HG03139 (cell line): ENCODE data around the gene KRTAP20-1.

Source experiments
- ATAC-seq: cut with Tn5 transposase; IDR thresholded peaks from one replicate; pipeline ENCODE4 v1.9.1; 2021; ENCODE audit not compliant: unreplicated experiment

The KRTAP20-1 gene, protein sequence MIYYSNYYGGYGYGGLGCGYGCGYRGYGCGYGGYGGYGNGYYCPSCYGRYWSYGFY

GRCh38 chr21:30616125-30616524 lies at the start of gene KRTAP20-1:
KRTAP20-1 (plus strand) TSS chr21:30616425; CDS start chr21:30616455, 30 bp downstream.
- ATAC-seq, result no peak

DNA sequence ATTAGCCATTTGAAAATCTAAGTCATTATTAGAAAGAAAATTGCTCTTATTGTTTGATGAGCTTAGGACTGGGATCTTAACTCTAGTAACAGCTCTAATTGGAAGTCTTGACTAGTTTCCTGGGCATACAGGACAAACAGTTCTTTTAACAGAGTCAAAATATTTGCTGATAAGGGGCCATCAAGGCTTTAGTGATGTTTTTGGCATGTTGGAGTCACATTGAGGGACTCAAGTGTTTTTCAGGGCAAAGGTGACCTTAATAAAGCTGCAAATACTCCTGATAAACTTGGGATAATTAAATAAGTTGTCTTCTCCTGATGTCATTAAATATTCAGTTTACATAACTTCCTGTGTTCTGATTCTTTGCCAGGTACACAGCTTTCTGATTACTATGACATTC lies 48.6 kb upstream of the KRTAP20-1 start:
- no peak for ATAC-seq

DNA sequence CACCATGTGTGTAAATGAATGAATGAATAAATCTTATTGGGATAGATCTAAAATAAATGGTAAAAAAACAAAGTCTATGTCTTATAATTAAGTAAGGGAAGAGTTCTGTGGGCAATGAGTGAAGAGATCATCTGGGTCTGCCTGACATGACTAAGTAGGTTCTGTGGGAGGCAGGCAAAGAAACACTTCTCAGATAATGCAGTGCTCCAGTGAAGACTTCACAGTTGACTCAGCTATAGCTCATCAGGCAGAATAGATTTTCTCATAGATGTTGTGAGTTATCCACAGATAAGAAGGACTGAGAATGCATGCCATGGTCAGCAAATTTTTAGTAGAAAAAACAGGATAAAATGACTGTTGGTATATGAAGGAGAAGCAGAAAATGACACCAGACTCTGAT lies 38.5 kb upstream of the KRTAP20-1 start:
- no peak for ATAC-seq

DNA sequence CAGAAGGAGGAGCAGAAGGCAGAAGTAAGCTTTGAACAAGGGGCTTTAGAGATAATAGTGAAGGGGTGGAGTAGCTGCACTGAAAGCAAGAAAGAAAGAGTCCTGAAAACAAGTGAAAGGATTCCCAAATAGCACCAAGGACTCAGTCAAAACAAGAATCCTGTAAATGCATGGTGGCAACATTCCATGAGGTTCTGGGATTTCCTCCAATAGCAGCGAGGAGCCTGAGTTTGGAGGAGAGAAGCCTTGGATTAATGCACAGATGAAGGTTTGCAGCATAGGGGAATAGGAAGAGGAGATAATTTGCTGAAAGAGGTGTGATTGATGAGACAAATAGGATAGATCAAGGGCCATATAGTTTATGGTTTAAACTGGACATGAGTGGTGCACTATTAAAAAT lies 36.9 kb upstream of the KRTAP20-1 start:
- no peak for ATAC-seq

DNA sequence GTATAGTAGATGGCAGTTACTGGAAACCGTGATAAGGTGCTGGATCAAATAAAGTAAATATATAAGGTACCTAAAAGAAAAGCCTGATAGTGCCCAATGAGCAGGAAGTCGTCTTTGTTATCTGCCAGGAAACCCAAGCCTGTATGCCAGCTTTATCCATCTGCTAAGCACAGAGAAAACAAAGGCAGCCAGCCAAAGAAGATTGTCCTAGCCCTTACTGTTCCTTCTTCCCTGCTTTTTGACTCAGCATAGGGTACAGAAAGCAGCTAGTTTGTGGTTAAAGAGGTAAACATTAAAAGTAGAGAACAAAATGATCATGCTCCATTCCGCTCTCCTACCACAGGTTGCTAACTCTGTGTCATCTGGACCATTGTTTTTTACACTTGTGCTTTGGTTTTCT lies 36.1 kb upstream of the KRTAP20-1 start:
- no peak for ATAC-seq

DNA sequence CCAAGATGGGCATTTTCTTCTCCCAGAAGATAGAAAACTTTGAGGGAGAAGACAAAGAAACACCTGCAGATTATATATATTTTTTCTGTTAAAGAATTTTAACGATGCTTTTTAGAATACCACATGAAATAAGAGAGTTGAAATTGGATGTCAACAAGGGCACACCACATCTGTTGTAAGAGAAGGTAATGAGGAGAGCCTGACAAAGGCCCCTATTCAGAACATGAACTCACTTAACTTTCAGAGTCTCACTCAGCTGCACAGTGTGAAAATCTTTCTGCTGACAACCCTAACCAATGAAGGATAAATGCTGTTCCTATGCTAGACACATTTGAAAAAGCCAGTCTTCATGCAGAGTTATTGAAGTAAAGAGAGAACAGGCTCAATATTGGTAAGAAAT lies 33.4 kb upstream of the KRTAP20-1 start:
- ATAC-seq, result no peak

- no peak for ATAC-seq
These were observed 25.9 kb upstream of the KRTAP20-1 start, which contains the start of gene KRTAP22-2 for GRCh38 chr21:30590297-30590696. KRTAP22-2 (minus strand) TSS chr21:30590397.

DNA sequence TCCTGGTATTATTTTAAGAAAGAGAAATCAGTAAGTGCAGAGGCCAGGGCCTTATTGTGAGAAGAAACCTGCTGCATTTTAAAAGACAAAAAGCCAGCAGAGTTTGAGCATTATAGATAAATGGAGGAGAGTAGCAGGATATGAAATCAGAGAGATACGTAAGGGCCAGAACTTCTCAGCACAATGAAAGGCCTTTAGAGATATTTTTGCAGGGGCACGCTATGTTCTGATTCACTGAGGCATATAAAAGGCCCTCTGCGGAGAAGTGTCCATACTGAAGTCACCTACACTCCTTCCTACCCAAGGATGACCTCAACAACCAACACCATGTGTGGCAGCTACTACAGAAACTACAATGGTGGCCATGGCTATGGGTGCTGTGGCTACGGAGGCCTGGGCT lies 24.1 kb upstream of the KRTAP20-1 start, which contains the start of gene KRTAP6-3:
Gene KRTAP6-3 (plus strand): TSS at position 301 of the 400 bp plus-strand sequence. CDS start 6 bp downstream, at position 307.
- no peak for ATAC-seq

GRCh38 chr21:30598802-30599201 lies 17.4 kb upstream of the KRTAP20-1 start, which contains the start of gene KRTAP6-2:
KRTAP6-2 (minus strand) TSS chr21:30598902; CDS start chr21:30598874, 28 bp downstream.
- ATAC-seq, result no peak

- no peak for ATAC-seq
These were observed 15.4 kb upstream of the KRTAP20-1 start, which contains the start of gene KRTAP22-1 for GRCh38 chr21:30600787-30601186. KRTAP22-1 (plus strand) TSS chr21:30601087.

DNA sequence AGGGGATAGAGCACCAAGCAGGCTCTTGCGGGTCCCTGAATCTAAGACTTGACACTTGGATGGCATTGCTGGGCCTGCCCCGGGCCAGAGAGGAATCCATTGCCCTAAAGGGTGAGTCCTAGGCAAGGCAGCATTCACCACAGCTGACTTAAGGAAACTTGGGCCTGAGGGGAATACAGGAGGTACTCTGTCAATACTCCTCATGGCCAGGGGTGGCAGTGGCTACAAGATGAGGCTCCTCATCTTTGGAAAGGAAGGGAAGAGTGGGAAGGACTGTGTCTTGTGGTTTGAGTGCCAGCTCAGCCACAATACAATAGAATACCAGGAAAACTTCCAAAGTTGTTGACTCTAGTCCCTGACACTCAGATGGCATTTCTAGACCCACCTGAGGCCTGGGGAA lies 10.3 kb upstream of the KRTAP20-1 start:
- ATAC-seq, result no peak

DNA sequence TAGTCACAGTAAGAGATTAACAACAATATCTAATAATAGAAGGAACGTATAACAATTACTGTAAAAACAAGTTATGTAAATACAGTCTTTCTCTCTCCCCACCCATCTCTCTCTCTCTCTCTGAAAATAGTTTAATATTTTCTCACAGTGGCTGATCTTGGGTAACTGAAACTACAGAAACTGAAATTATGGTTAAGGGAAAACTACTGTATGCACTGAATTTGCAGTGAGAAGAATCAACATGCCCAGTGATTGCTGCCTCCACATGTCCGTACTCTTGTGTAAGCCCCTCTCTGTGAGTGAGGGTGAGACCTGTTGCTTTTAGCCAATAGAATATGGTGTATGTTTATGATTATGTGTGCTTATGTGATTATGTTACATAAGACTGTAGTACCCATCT lies 4.1 kb upstream of the KRTAP20-1 start:
- no peak for ATAC-seq

GRCh38 chr21:30613836-30614235 lies 2.4 kb upstream of the KRTAP20-1 start, which contains the start of gene KRTAP6-1:
KRTAP6-1 (minus strand) TSS chr21:30613930; CDS start chr21:30613904, 26 bp downstream.
- no peak for ATAC-seq

GRCh38 chr21:30615199-30615598 lies 1.0 kb upstream of the KRTAP20-1 start:
- ATAC-seq, result no peak

DNA sequence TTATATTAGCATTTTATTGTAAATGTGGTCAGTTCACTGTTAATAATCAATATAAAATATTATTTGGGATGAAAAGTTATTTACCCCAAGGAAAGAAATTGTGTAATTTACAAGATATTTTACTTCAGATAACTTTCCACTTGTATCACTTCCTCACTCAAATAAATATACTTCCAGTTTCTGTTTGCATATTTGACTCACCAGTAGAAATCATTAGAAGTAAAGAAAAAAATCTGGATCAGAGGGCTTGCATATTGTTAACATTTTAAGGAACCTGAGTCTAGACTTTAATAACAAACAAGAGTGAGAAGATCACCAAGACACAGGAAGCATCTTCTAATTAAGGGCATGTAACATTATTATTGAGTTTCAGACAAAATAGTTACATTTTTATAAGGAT lies 3.9 kb downstream of the KRTAP20-1 start:
- ATAC-seq, result no peak

- ATAC-seq, result no peak
These were observed 4.3 kb downstream of the KRTAP20-1 start, which contains the start of gene KRTAP20-4 for GRCh38 chr21:30620522-30620921. KRTAP20-4 (plus strand) TSS chr21:30620627.

DNA sequence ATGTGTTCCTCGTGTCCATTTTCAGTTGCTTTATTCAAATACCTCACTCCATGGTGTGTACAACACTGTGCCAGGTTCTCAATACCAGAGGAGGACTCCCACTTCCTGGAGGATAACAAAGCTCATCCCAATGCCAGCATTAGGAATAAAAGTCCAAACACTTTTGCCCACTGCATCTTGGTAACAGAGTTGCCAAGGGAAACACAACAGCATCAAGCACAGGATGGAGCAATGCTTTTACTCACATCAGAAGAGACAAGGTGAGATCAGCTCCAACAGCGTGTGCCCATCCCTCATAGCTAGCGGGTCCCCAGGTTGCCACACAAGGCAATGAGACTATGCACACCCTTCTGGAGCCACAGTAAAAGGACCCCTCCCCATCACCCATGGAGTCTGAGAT lies 7.1 kb downstream of the KRTAP20-1 start:
- ATAC-seq, result no peak

DNA sequence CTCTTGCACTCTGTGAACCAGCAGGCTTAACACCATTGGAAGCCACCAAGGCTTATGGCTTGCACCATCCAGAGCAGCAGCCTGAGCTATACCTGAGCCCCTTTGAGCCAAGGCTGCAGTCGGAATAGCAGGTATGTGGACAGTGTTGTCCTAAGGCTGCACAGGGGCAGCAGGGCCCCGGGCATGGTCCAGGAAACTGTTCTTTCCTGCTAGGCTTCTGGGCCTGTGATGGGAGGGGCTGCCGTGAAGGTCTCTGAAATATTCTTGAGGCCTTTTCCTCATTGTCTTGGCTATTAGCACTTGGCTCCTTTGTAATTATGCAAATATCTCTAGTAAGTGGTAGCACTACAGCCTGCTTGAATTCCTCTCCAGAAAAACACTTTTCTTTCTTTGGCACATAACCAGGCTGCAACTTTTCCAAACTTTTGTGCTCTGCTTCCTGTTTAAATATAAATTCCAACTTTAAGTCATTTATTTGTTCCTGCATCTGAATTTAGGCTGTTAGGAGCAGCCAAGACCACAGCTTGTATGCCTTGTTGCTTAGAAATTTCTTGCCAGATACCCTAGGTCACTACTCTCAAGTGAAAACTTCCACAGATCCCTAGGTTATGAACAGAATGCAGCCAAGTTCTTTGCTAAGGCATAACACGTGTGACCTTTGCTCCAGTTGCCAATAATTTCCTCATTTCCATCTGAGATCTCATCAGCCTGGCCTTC lies 9.4 kb downstream of the KRTAP20-1 start:
- no peak for ATAC-seq

GRCh38 chr21:30628109-30628508 lies 11.9 kb downstream of the KRTAP20-1 start:
- no peak for ATAC-seq

DNA sequence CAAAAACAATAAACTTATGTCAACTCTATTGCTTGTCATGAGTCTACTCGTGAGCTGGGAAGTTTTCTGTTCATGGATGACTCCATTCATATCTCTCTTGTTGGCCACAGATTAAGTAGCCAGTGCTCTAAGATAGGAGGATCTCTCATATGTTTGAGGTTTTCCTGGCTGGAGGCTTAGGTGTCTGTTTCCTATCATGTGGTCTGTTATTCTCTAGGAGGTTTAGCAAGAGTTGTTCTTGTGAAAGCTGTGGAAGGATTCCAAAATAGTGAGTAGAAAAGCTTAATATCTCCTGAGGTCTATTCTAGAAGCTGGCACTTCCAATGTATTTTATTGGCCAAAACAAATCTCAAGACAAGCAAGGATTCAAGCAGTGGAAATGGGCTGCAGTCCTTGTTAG lies 13.0 kb downstream of the KRTAP20-1 start:
- no peak for ATAC-seq

DNA sequence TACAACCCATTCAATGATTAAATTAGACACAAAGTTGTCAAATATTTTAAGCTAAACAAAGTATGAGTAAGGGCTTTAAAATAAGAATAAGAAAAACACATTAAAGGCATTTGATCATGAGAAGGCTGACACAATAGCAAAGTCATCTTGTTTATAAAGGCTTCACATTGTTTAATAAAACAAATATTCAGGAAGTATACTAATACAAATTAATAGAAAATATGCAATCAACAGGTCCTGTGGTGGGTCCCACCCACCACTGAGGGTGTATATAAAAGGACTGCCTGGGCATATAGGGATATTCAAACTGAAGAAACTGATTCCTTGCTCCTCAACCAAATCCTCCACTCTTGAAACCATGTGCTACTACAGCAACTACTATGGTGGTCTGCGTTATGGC lies 18.7 kb downstream of the KRTAP20-1 start, which contains the start of gene KRTAP20-2:
Gene KRTAP20-2 (plus strand): TSS at position 301 of the 400 bp plus-strand sequence. CDS start 58 bp downstream, at position 359.
- no peak for ATAC-seq

- no peak for ATAC-seq
These were observed 22.5 kb downstream of the KRTAP20-1 start for GRCh38 chr21:30638686-30639085.
